HepG2 (cell line): Measurements from ENCODE around the gene BLVRB. TPM values are rescaled to one million over a fixed set of nuclear protein-coding genes. Genes with fewer than 3 reads are reported as not detected.
A peak's percentile ranks its signal among the peaks of the same experiment; 100 is the strongest.

Source experiments
- HES4 ChIP-seq: sonication (generic); formaldehyde crosslinking; IDR thresholded peaks from 2 replicates; pipeline ENCODE4 v1.9.0; 2021; ENCODE audit warnings: mild to moderate bottlenecking, missing genetic modification reagents, borderline replicate concordance
- NFE2 ChIP-seq: sonication (generic); formaldehyde crosslinking; IDR thresholded peaks from 2 replicates; pipeline ENCODE4 v1.4.0; 2020; ENCODE audit warnings: missing genetic modification reagents
- PAF1 ChIP-seq: IDR thresholded peaks from 2 replicates; pipeline ENCODE4 v1.6.1; 2016; ENCODE audit warnings: missing genetic modification reagents, missing compliant biosample characterization
- ZBTB1 ChIP-seq: sonication (generic); formaldehyde crosslinking; IDR thresholded peaks from 2 replicates; pipeline ENCODE4 v1.4.0; 2020; ENCODE audit warnings: missing genetic modification reagents, borderline replicate concordance
- ZNF264 ChIP-seq: sonication (generic); formaldehyde crosslinking; IDR thresholded peaks from 2 replicates; pipeline ENCODE4 v1.4.0; 2020; ENCODE audit warnings: missing genetic modification reagents
- ZNF468 ChIP-seq: sonication (generic); formaldehyde crosslinking; IDR thresholded peaks from 2 replicates; pipeline ENCODE4 v1.8.0; 2022; ENCODE audit warnings: mild to moderate bottlenecking, moderate library complexity, missing genetic modification reagents
- polyA plus RNA-seq, 8 experiments: library from polyadenylated mRNA; depleted of rRNA in 3 of 8; stranded (reverse) in 7 of 8; unstranded in 1 of 8; fragments of >200 nt; fragmentation: Illumina TruSeq in 4 of 8; extraction: Trizol in 4 of 8; gene quantifications; 2 replicates each; pipeline versions ENCODE4 v1.2.1 to v1.2.3, GENCODE V29; 2011 to 2016; ENCODE audit warnings: low read depth in 4 of 8, missing spikeins in 1 of 8, mixed read lengths in 1 of 8; ENCODE audit not compliant: insufficient read depth in 1 of 8
- total RNA-seq, 5 experiments: library from RNA; depleted of rRNA; stranded (reverse); fragments of >200 nt; fragmentation: Illumina TruSeq; extraction: Trizol; gene quantifications; 2 replicates each; pipeline ENCODE4 v1.2.3, GENCODE V29; 2016; ENCODE audit warnings: low read depth in 1 of 5
- TF ChIP-seq, protein P1 (sequence below): sonication (generic); formaldehyde crosslinking; IDR thresholded peaks from 2 replicates; pipeline ENCODE4 v1.4.0; 2020; ENCODE audit warnings: missing genetic modification reagents, borderline replicate concordance
- TF ChIP-seq, protein P2 (sequence below): sonication (generic); formaldehyde crosslinking; IDR thresholded peaks from 2 replicates; pipeline ENCODE4 v1.5.0; 2020; ENCODE audit warnings: missing genetic modification reagents, mild to moderate bottlenecking, borderline replicate concordance
- TF ChIP-seq, protein P3 (sequence below): sonication (generic); formaldehyde crosslinking; IDR thresholded peaks from 2 replicates; pipeline ENCODE4 v1.4.0; 2020; ENCODE audit warnings: mild to moderate bottlenecking, missing genetic modification reagents
- TF ChIP-seq, protein P4 (sequence below): sonication (generic); formaldehyde crosslinking; IDR thresholded peaks from 2 replicates; pipeline ENCODE4 v1.4.0; 2020; ENCODE audit warnings: missing genetic modification reagents
- TF ChIP-seq, protein P5 (sequence below): sonication (generic); formaldehyde crosslinking; IDR thresholded peaks from 2 replicates; pipeline ENCODE4 v1.8.1; 2022; ENCODE audit warnings: low read depth, mild to moderate bottlenecking, missing genetic modification reagents

The BLVRB gene
- total and polyA plus RNA-seq, 2 of the 13 experiments (the other 11 are each of a cell fraction or from before 2014, with no cell fraction given) = 25.9 to 51.4 TPM

GRCh38 chr19:40443131-40443999, 22.2 kb downstream of the BLVRB start (continued):
- TF ChIP-seq, protein P1, sequence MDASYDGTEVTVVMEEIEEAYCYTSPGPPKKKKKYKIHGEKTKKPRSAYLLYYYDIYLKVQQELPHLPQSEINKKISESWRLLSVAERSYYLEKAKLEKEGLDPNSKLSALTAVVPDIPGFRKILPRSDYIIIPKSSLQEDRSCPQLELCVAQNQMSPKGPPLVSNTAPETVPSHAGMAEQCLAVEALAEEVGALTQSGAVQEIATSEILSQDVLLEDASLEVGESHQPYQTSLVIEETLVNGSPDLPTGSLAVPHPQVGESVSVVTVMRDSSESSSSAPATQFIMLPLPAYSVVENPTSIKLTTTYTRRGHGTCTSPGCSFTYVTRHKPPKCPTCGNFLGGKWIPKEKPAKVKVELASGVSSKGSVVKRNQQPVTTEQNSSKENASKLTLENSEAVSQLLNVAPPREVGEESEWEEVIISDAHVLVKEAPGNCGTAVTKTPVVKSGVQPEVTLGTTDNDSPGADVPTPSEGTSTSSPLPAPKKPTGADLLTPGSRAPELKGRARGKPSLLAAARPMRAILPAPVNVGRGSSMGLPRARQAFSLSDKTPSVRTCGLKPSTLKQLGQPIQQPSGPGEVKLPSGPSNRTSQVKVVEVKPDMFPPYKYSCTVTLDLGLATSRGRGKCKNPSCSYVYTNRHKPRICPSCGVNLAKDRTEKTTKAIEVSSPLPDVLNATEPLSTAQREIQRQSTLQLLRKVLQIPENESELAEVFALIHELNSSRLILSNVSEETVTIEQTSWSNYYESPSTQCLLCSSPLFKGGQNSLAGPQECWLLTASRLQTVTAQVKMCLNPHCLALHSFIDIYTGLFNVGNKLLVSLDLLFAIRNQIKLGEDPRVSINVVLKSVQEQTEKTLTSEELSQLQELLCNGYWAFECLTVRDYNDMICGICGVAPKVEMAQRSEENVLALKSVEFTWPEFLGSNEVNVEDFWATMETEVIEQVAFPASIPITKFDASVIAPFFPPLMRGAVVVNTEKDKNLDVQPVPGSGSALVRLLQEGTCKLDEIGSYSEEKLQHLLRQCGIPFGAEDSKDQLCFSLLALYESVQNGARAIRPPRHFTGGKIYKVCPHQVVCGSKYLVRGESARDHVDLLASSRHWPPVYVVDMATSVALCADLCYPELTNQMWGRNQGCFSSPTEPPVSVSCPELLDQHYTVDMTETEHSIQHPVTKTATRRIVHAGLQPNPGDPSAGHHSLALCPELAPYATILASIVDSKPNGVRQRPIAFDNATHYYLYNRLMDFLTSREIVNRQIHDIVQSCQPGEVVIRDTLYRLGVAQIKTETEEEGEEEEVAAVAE (CRISPR knock-in tag) = 0 out of 2 replicates have a peak, but pooled peaks have one; percentile 4
- TF ChIP-seq, protein P2, sequence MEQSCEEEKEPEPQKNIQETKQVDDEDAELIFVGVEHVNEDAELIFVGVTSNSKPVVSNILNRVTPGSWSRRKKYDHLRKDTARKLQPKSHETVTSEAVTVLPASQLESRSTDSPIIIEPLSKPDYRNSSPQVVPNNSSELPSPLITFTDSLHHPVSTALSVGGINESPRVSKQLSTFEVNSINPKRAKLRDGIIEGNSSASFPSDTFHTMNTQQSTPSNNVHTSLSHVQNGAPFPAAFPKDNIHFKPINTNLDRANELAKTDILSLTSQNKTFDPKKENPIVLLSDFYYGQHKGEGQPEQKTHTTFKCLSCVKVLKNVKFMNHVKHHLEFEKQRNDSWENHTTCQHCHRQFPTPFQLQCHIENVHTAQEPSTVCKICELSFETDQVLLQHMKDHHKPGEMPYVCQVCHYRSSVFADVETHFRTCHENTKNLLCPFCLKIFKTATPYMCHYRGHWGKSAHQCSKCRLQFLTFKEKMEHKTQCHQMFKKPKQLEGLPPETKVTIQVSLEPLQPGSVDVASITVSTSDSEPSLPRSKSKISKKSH (CRISPR knock-in tag) = no peak
- TF ChIP-seq, protein P3, sequence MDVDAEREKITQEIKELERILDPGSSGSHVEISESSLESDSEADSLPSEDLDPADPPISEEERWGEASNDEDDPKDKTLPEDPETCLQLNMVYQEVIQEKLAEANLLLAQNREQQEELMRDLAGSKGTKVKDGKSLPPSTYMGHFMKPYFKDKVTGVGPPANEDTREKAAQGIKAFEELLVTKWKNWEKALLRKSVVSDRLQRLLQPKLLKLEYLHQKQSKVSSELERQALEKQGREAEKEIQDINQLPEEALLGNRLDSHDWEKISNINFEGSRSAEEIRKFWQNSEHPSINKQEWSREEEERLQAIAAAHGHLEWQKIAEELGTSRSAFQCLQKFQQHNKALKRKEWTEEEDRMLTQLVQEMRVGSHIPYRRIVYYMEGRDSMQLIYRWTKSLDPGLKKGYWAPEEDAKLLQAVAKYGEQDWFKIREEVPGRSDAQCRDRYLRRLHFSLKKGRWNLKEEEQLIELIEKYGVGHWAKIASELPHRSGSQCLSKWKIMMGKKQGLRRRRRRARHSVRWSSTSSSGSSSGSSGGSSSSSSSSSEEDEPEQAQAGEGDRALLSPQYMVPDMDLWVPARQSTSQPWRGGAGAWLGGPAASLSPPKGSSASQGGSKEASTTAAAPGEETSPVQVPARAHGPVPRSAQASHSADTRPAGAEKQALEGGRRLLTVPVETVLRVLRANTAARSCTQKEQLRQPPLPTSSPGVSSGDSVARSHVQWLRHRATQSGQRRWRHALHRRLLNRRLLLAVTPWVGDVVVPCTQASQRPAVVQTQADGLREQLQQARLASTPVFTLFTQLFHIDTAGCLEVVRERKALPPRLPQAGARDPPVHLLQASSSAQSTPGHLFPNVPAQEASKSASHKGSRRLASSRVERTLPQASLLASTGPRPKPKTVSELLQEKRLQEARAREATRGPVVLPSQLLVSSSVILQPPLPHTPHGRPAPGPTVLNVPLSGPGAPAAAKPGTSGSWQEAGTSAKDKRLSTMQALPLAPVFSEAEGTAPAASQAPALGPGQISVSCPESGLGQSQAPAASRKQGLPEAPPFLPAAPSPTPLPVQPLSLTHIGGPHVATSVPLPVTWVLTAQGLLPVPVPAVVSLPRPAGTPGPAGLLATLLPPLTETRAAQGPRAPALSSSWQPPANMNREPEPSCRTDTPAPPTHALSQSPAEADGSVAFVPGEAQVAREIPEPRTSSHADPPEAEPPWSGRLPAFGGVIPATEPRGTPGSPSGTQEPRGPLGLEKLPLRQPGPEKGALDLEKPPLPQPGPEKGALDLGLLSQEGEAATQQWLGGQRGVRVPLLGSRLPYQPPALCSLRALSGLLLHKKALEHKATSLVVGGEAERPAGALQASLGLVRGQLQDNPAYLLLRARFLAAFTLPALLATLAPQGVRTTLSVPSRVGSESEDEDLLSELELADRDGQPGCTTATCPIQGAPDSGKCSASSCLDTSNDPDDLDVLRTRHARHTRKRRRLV (CRISPR knock-in tag) = peak; percentile 61; the same call in 1 of the 2 replicates
- no peak for TF ChIP-seq PAF1 (CRISPR knock-in tag)
- no peak for TF ChIP-seq NFE2 (CRISPR knock-in tag)
- no peak for TF ChIP-seq ZBTB1 (CRISPR knock-in tag)
- no peak for TF ChIP-seq HES4
- TF ChIP-seq, protein P4, sequence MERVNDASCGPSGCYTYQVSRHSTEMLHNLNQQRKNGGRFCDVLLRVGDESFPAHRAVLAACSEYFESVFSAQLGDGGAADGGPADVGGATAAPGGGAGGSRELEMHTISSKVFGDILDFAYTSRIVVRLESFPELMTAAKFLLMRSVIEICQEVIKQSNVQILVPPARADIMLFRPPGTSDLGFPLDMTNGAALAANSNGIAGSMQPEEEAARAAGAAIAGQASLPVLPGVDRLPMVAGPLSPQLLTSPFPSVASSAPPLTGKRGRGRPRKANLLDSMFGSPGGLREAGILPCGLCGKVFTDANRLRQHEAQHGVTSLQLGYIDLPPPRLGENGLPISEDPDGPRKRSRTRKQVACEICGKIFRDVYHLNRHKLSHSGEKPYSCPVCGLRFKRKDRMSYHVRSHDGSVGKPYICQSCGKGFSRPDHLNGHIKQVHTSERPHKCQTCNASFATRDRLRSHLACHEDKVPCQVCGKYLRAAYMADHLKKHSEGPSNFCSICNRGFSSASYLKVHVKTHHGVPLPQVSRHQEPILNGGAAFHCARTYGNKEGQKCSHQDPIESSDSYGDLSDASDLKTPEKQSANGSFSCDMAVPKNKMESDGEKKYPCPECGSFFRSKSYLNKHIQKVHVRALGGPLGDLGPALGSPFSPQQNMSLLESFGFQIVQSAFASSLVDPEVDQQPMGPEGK = peak; percentile 87
- TF ChIP-seq ZNF468 = no peak
- no peak for TF ChIP-seq ZNF264 (CRISPR knock-in tag)
- TF ChIP-seq, protein P5, sequence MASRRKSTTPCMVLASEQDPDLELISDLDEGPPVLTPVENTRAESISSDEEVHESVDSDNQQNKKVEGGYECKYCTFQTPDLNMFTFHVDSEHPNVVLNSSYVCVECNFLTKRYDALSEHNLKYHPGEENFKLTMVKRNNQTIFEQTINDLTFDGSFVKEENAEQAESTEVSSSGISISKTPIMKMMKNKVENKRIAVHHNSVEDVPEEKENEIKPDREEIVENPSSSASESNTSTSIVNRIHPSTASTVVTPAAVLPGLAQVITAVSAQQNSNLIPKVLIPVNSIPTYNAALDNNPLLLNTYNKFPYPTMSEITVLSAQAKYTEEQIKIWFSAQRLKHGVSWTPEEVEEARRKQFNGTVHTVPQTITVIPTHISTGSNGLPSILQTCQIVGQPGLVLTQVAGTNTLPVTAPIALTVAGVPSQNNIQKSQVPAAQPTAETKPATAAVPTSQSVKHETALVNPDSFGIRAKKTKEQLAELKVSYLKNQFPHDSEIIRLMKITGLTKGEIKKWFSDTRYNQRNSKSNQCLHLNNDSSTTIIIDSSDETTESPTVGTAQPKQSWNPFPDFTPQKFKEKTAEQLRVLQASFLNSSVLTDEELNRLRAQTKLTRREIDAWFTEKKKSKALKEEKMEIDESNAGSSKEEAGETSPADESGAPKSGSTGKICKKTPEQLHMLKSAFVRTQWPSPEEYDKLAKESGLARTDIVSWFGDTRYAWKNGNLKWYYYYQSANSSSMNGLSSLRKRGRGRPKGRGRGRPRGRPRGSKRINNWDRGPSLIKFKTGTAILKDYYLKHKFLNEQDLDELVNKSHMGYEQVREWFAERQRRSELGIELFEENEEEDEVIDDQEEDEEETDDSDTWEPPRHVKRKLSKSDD (CRISPR knock-in tag) = no peak
